GM12891 (cell line): ENCODE data around the gene RFNG.

Source experiments
- POLR2A ChIP-seq: IDR thresholded peaks from 2 replicates; pipeline ENCODE4 v1.6.1; 2011; ENCODE audit warnings: low read depth, low read length, control low read depth
- POLR2AphosphoS5 ChIP-seq: IDR thresholded peaks from 2 replicates; pipeline ENCODE4 v1.6.1; 2011; ENCODE audit warnings: low read depth, low read length, control low read depth
- POU2F2 ChIP-seq: IDR thresholded peaks from 2 replicates; pipeline ENCODE4 v1.6.1; 2011; ENCODE audit warnings: low read depth, mild to moderate bottlenecking, control low read depth, low read length, moderate library complexity
- SPI1 ChIP-seq: IDR thresholded peaks from 2 replicates; pipeline ENCODE4 v1.6.1; 2011; ENCODE audit warnings: low read depth, low read length, control low read depth
- TAF1 ChIP-seq: IDR thresholded peaks from 2 replicates; pipeline ENCODE4 v1.6.1; 2011; ENCODE audit warnings: low read depth, low read length, control low read depth

GRCh38 chr17:82045936-82046484, 5.6 kb downstream of the RFNG start:
- no peak for TF ChIP-seq POLR2AphosphoS5
- TF ChIP-seq SPI1 = no peak
- TF ChIP-seq POLR2A = no peak
- TF ChIP-seq TAF1 = no peak
- no peak for TF ChIP-seq POU2F2
